ENCODE data around the gene SYAP1. TPM values are rescaled to one million over a fixed set of nuclear protein-coding genes. Genes with fewer than 3 reads are reported as not detected.
"Not testable (repeated sequence)": the region's sequence is repeated elsewhere in the genome, so short reads cannot be mapped to it uniquely, and the experiment has no call there.

The SYAP1 gene
- total RNA-seq, 1 donor from 2014 or later: 19.7 TPM

DNA sequence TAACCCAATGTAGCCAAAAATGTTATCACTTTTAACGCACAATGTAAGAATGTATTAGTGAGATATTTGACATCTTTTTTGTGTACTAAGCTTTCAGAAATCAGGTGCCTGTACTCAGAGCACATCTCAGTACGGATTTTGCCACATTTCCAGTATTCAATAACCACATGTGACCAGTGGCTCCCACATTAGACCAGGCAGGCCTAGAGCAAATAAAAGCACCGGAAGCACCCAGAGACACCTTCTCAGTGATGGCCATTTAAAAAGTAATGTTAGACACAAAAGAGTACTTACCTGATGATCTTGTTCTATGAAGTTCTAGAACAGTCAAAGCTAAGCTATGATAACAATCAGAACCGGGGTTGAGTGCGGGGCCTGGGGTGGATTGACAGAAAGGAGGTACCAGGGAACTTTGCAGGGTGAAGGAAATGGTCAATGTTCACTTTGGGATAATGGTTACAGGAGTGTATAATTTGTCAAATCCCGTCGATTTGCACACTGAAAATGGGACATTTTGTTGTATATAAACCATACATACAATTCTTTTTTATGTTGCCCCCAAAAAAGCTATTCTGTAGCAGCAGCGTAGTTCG lies 8.1 kb upstream of the SYAP1 start:
- intact Hi-C loops (cut with micrococcal nuclease): loop anchor here (10.0 kb wide), 1 partner anchor 1837 kb away; the partner anchor contains the start of genes FANCB and MOSPD2
- Mint-ChIP-seq H3K27ac (peak overlapping the region; percentile 80), H3K4me1 (ENCODE audit: low read depth) (peaks cover 20% of the 10 kb centered on the region), H3K4me3 (peak overlapping the region; percentile 85), H3K36me3 (ENCODE audit: low read depth) (peaks cover 3% of the 10 kb centered on the region), H3K27me3 (ENCODE audit: insufficient read depth) (peaks cover 1% of the 10 kb centered on the region), H3K9me3 (no peaks in the 10 kb centered on the region)
- no peak for DNase-seq (ENCODE audit: low spot score)

DNA sequence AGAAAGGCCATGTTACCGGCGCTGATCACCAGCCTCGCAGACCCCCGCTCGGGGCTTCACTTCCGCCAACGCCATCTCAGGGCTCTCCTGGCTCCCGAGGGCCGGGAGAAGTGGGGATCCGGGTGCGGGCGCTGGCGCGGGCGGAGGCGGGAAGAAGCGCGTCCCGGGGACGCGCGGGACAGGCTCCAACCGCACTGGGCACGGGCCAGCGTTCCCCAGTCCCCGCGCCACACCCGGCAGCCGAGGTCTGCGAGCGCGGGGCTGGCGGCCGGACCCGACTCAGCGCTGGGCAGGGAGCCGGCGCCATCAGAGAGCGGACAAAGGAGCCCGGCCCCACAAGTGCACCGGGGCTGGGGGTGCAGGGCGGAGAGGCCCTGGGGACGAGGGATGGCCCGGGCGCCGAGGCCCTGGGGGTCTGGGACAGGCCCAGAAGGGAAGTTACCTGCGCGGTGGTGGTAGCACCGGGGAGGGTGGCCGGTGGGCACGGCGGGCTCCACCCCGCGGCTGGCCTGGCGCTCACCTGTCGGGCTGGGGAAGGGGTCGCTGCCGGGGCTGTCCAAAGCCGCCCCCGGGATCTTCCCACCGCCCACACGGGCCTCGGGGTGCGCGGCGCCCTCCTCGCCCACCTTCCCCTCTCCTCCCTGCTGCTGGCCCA lies 7.4 kb upstream of the SYAP1 start:
- Mint-ChIP-seq H3K27me3 (ENCODE audit: insufficient read depth) (peaks cover 1% of the 10 kb centered on the region), H3K36me3 (ENCODE audit: low read depth) (peaks cover 3% of the 10 kb centered on the region), H3K27ac (peak overlapping the region; percentile 63), H3K4me3 (peak overlapping the region; percentile 88), H3K4me1 (ENCODE audit: low read depth) (peaks cover 20% of the 10 kb centered on the region), H3K9me3 (no peaks in the 10 kb centered on the region)
- intact Hi-C loops (cut with micrococcal nuclease): loop anchor here (10.0 kb wide), 1 partner anchor 1837 kb away; the partner anchor contains the start of genes FANCB and MOSPD2
- no peak for DNase-seq (ENCODE audit: low spot score)

DNA sequence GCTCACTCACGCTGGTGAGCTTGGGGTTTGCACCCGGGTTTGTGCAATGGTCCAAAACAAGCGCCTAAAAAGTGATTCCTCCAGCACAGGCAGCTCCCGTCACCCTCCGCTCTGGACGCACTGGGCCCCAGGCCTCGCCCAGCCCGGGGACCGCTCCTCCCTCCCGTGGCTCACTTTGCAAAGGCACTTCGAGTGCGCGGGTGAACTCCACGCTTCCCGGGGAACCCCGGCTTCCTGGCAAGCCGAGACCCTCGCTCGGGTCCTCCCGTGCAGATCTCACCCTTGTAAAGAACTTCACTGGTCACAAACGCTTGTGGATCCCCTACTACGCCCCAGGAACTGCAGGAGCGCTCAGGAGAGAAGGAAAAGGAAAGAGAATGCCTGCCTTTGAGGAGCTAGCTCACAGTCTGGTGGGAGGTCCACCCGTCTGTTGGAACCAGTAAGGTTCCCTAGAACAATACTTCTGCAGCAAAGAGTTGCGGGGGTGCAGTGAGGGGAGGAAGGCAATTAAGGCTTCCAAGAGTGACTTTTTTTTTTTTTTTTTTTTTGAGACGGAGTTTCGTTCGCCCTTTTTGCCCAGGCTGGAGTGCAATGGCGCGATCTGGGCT lies 6.8 kb upstream of the SYAP1 start, which contains the start of gene CTPS2:
CTPS2 (minus strand) TSS at position 122 of the 608 bp plus-strand sequence. CDS start 9,767 bp downstream, outside the sequence.
- H3K27me3 Mint-ChIP-seq (ENCODE audit: insufficient read depth): peaks cover 1% of the 10 kb centered on the region
- H3K4me3 Mint-ChIP-seq: peak within 1 kb of the TSS; percentile 88
- H3K27ac Mint-ChIP-seq: peak within 1 kb of the TSS; percentile 80
- H3K9me3 Mint-ChIP-seq: no peaks in the 10 kb centered on the region
- H3K4me1 Mint-ChIP-seq (ENCODE audit: low read depth): peaks cover 20% of the 10 kb centered on the region
- intact Hi-C loops (cut with micrococcal nuclease): loop anchor here (10.0 kb wide), 1 partner anchor 1838 kb away; the partner anchor contains the start of genes FANCB and MOSPD2
- peak; percentile 30 for DNase-seq (ENCODE audit: low spot score)
- peaks cover 3% of the 10 kb centered on the region for H3K36me3 Mint-ChIP-seq (ENCODE audit: low read depth)

DNA sequence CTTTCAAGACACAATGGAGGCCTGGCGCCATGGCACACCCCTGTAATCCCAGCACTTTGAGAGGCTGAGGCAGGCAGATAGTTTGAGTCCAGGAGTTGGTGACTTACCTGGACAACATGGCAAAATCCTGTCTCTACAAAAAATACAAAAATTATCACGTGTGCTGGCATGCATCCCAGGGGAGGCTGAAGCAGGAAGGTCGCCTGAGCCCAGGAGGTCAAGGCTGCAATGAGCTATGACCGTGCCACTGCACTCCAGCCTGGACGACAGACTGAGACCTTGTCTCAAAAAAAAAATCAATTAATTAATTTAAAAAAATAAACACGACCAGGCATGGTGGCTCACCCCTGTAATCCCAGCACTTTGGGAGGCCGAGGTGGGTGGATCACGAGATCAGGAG lies 4.9 kb upstream of the SYAP1 start:
- Mint-ChIP-seq H3K27ac (no peak overlapping the region), H3K4me3 (no peak overlapping the region), H3K36me3 (ENCODE audit: low read depth) (peaks cover 3% of the 10 kb centered on the region), H3K9me3 (no peaks in the 10 kb centered on the region), H3K4me1 (ENCODE audit: low read depth) (peaks cover 26% of the 10 kb centered on the region), H3K27me3 (ENCODE audit: insufficient read depth) (peaks cover 1% of the 10 kb centered on the region)
- no peak for DNase-seq (ENCODE audit: low spot score)
- intact Hi-C loops (cut with micrococcal nuclease): loop anchor here (10.0 kb wide), 1 partner anchor 1840 kb away; the partner anchor contains the start of genes FANCB and MOSPD2

DNA sequence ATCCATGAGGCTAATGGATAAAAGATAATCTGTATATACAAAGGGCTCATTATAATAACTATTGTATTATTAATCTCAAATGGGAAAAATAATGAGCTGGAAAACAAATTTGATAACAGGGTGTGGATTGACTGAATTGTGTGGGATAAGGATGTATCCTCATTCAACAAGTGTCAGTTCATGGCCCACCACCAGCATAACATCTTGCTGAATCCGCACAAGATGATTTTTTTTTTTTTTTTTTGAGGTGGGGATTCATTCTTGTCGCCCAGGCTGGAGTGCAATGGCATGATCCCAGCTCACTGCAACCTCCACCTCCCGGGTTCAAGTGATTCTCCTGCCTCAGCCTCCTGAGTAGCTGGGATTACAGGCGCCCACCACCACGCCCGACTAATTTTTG lies 3.8 kb upstream of the SYAP1 start:
- H3K4me3 Mint-ChIP-seq; H3K27ac Mint-ChIP-seq; H3K27me3 Mint-ChIP-seq (ENCODE audit: insufficient read depth); H3K9me3 Mint-ChIP-seq; H3K36me3 Mint-ChIP-seq (ENCODE audit: low read depth); DNase-seq (ENCODE audit: low spot score): not testable (repeated sequence)
- peaks cover 27% of the 10 kb centered on the region for H3K4me1 Mint-ChIP-seq (ENCODE audit: low read depth)
- intact Hi-C loops (cut with micrococcal nuclease): loop anchor here (10.0 kb wide), 1 partner anchor 1841 kb away; the partner anchor contains the start of genes FANCB and MOSPD2

DNA sequence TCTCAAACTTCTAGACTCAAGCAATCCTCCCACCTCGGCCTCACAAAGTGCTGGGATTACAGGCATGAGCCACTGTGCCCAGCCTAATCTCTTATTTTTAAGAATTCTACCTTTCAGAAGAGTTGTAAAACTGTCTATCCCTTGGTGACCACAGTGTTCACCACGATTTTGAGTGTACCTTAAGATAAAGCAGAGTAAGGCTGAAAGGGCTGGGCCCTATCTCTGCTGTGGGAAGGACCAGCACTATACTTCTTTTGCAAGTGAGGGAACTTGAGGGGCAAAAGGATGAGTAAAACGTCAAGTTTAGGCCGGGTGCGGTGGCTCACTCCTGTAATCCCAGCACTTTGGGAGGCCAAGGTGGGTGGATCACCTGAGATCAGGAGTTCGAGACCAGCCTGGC lies 3.0 kb upstream of the SYAP1 start:
- peaks cover 24% of the 10 kb centered on the region for H3K4me1 Mint-ChIP-seq (ENCODE audit: low read depth)
- intact Hi-C loops (cut with micrococcal nuclease): loop anchor here (10.0 kb wide), 1 partner anchor 1842 kb away; the partner anchor contains the start of genes FANCB and MOSPD2
- H3K36me3 Mint-ChIP-seq (ENCODE audit: low read depth); H3K4me3 Mint-ChIP-seq; H3K9me3 Mint-ChIP-seq; H3K27ac Mint-ChIP-seq; H3K27me3 Mint-ChIP-seq (ENCODE audit: insufficient read depth); DNase-seq (ENCODE audit: low spot score): not testable (repeated sequence)

DNA sequence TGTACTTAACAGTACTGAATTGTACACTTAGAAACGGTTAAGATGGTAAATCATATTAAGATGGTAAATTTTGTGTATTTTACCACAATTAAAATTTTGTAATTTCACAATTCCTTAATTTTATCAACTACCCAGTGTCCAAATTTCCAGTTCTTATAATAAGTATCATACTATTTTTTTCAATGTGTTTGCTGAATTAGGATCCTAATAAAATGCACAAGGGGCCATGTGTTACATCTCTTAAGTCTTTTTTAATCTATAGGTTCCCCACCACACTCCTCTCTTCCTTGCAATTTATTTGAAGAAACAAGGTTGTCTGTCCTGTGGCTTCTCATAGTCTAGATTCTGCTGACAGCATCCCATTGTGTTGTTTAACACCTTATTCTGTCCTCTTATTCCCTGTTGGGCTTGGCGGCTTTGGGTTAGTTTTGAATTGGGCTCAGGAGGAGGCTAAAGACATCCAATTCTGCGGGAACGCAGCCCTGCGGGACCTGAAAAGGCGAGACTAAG lies 533 bp upstream of the SYAP1 start:
- Mint-ChIP-seq H3K36me3 (ENCODE audit: low read depth) (peaks cover 2% of the 10 kb centered on the region), H3K27me3 (ENCODE audit: insufficient read depth) (no peaks in the 10 kb centered on the region), H3K4me3 (peak overlapping the region; percentile 92), H3K9me3 (no peaks in the 10 kb centered on the region), H3K4me1 (ENCODE audit: low read depth) (peaks cover 18% of the 10 kb centered on the region), H3K27ac (peak overlapping the region; percentile 94)
- intact Hi-C loops (cut with micrococcal nuclease): loop anchor here (1.0 to 10.0 kb wide), 7 partner anchors 67 to 1844 kb away; partner anchors contain the start of genes CA5B, FANCB, MOSPD2 and RBBP7
- DNase-seq (ENCODE audit: low spot score): no peak

DNA sequence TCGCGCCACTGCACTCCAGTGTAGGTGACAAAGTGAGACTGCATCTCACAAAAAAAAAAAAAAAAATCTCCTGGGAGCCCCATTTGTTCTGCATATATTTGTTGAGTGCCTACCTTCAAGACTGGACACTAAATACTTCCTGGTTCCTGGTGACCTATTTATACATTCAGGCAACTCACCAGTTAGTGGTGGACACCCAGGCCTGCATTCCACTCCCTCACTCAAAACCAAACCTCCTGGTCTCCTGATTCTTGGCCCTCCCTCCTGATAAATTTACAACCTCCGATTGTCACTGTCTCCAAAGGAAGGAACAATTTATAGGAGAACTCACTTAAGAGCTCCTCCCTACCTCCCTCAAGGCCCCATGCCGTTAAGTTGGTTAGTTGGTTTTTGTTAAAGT lies 3.1 kb downstream of the SYAP1 start:
- intact Hi-C loops (cut with micrococcal nuclease): no loop called here
- Mint-ChIP-seq H3K4me3 (no peak overlapping the region), H3K9me3 (no peaks in the 10 kb centered on the region), H3K4me1 (ENCODE audit: low read depth) (peaks cover 24% of the 10 kb centered on the region), H3K27me3 (ENCODE audit: insufficient read depth) (no peaks in the 10 kb centered on the region), H3K36me3 (ENCODE audit: low read depth) (peaks cover 10% of the 10 kb centered on the region), H3K27ac (no peak overlapping the region)
- no peak for DNase-seq (ENCODE audit: low spot score)

DNA sequence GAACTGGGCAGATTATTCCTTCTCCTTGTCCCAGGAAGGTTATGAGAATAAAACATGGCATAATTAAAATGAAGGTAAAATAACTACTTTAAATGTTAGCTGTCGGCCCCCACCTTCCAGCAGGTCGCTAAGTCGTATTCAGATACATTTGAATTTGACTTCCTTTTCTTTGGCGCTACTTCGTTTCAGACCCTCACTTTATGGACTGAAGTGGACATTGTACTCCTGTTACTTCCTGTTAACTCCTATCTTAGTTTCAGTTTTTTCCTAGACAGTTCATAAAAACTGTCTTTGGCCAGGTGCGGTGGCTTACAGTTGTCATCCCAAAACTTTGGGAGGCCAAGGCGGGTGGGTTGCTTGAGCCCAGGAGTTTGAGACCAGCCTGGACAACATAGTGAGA lies 5.7 kb downstream of the SYAP1 start:
- H3K36me3 Mint-ChIP-seq (ENCODE audit: low read depth): peaks cover 10% of the 10 kb centered on the region
- peaks cover 16% of the 10 kb centered on the region for H3K4me1 Mint-ChIP-seq (ENCODE audit: low read depth)
- H3K4me3 Mint-ChIP-seq: no peak overlapping the region
- H3K27me3 Mint-ChIP-seq (ENCODE audit: insufficient read depth): no peaks in the 10 kb centered on the region
- no peak for DNase-seq (ENCODE audit: low spot score)
- H3K27ac Mint-ChIP-seq: no peak overlapping the region
- H3K9me3 Mint-ChIP-seq: no peaks in the 10 kb centered on the region
- intact Hi-C loops (cut with micrococcal nuclease): no loop called here

DNA sequence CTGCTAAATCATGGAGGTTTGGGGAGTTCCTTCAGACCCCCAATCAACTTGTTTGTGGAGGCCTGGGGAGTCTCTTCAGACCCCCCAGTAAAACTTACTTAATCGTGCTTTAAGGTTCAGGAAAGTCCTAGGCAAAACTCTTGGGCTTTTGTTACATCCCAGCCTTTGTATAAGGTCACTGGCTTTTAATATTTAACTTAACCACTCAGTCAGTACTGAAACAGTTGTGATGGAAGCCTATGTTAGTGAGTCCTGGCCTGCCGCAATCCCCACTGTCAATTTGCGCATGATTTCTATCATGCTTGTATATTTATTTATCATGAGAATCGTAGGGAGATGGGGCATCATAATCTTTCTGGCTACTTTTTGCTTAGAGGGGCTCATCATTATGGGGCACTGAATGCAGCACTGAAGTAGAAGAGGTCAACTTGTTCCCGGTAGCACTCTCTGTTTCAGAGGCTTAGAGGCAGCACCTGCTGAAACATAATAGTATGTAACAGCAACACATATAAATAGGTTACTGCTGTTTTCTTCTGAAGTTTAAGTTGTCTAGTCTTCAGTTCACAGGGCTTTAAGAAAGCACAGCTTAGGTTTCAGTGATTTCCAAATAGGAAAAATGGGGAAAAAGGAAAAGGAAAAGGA lies 7.1 kb downstream of the SYAP1 start:
- H3K4me1 Mint-ChIP-seq (ENCODE audit: low read depth); H3K27me3 Mint-ChIP-seq (ENCODE audit: insufficient read depth); DNase-seq (ENCODE audit: low spot score); H3K27ac Mint-ChIP-seq; H3K4me3 Mint-ChIP-seq; H3K9me3 Mint-ChIP-seq; intact Hi-C loops (cut with micrococcal nuclease): not testable (repeated sequence)
- peaks cover 10% of the 10 kb centered on the region for H3K36me3 Mint-ChIP-seq (ENCODE audit: low read depth)

DNA sequence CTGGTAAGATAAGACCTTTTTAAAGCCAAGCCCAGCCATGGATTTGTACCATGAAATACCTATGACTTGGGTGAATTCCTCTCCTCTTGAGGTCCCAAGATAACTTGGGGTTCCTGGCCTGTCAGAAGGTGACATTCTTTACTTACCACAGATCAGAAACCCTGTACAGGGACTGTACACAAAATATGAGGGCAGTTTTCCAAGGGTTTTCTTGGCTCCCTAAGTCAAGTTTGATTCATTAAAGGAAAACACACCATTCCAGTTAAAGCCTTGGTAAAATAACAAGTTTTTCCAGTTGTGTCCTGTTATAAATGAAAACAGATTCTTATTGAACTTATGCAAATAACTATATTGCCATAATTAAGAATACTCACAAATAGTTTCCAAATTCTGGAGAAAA lies 8.2 kb downstream of the SYAP1 start:
- Mint-ChIP-seq H3K4me3 (no peak overlapping the region), H3K27me3 (ENCODE audit: insufficient read depth) (no peaks in the 10 kb centered on the region), H3K27ac (no peak overlapping the region), H3K9me3 (no peaks in the 10 kb centered on the region), H3K4me1 (ENCODE audit: low read depth) (peaks cover 9% of the 10 kb centered on the region), H3K36me3 (ENCODE audit: low read depth) (peaks cover 10% of the 10 kb centered on the region)
- DNase-seq (ENCODE audit: low spot score): no peak
- intact Hi-C loops (cut with micrococcal nuclease): no loop called here

DNA sequence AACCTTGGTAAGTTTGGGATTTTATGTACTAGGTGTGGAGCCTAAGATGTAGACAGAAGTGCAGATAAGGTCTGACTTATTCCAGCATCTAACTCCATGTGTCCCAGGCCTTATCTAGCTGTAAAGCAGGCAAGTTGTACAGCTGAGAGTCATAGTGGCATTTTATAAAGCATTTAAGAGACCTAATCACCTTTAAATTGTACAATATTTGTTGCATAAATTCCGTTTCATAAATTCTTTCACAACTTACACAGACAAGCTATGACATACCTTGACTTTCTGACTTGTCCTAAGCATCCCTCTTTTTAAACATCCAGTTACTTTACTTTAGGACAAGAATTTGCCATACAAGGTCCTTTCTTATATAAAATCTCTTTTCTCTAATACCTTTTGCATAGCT lies 11.0 kb downstream of the SYAP1 start:
- intact Hi-C loops (cut with micrococcal nuclease): no loop called here
- DNase-seq (ENCODE audit: low spot score): no peak
- no peaks in the 10 kb centered on the region for H3K27me3 Mint-ChIP-seq (ENCODE audit: insufficient read depth)
- H3K27ac Mint-ChIP-seq: no peak overlapping the region
- H3K4me1 Mint-ChIP-seq (ENCODE audit: low read depth): peaks cover 11% of the 10 kb centered on the region
- peaks cover 7% of the 10 kb centered on the region for H3K36me3 Mint-ChIP-seq (ENCODE audit: low read depth)
- no peak overlapping the region for H3K4me3 Mint-ChIP-seq
- no peaks in the 10 kb centered on the region for H3K9me3 Mint-ChIP-seq

Measured in activated T-helper 1 cell treated with anti-CD3 and anti-CD28 coated beads, Interleukin-12 subunit alpha, Interleukin-12 subunit beta, Interleukin-2, Interleukin-4 antibody, amounts not matched to agents 30 ng/mL and 10 ng/mL and 1 ng/mL, durations not matched to agents 14 hours and 24 hours and 36 hours (primary cell).